ENCODE results near the gene TMEM255A.

TMEM255A gene

DNA sequence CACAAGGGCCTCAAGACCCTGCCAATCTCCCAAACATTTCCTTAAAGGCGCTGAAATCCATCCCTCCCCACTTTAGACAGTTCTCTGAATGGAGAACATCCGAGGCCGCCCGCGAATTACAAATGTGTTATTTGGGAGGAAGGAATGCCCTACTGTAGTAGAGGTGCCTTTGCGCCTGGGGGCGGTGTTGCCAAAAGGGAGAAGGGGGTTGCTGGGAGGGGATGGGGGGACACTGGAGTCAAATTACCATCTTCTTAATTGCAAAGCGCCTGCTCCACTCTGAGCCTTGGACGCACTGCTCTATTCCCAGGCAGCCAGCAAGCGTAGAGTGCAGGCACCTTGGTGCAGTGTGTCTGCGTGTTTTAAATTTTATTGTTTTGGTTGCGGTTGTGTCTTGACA, 2.7 kb downstream of the TMEM255A start:
- no peak overlapping the region for H3K4me3 ChIP-seq (replicated peaks in 1 of 2; ENCODE audit: low read depth in 2 of 2, low read length in 2 of 2)
- TF ChIP-seq, protein P1, sequence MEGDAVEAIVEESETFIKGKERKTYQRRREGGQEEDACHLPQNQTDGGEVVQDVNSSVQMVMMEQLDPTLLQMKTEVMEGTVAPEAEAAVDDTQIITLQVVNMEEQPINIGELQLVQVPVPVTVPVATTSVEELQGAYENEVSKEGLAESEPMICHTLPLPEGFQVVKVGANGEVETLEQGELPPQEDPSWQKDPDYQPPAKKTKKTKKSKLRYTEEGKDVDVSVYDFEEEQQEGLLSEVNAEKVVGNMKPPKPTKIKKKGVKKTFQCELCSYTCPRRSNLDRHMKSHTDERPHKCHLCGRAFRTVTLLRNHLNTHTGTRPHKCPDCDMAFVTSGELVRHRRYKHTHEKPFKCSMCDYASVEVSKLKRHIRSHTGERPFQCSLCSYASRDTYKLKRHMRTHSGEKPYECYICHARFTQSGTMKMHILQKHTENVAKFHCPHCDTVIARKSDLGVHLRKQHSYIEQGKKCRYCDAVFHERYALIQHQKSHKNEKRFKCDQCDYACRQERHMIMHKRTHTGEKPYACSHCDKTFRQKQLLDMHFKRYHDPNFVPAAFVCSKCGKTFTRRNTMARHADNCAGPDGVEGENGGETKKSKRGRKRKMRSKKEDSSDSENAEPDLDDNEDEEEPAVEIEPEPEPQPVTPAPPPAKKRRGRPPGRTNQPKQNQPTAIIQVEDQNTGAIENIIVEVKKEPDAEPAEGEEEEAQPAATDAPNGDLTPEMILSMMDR (IDR thresholded peaks at IDR 0.05; ENCODE audit: low read depth, low read length) = no peak

GRCh38 chrX:120306630-120307029, 4.6 kb downstream of the TMEM255A start:
- TF ChIP-seq, protein P1 (IDR thresholded peaks at IDR 0.05; ENCODE audit: low read depth, low read length) = no peak
- H3K4me3 ChIP-seq (replicated peaks in 1 of 2; ENCODE audit: low read depth in 2 of 2, low read length in 2 of 2) = no peak overlapping the region
- no peak for DNase-seq (ENCODE audit: low read depth in 2 of 2)

More for the DNA sequence above, 2.7 kb downstream of the TMEM255A start:
- no peak for DNase-seq (ENCODE audit: low read depth in 2 of 2)

DNA sequence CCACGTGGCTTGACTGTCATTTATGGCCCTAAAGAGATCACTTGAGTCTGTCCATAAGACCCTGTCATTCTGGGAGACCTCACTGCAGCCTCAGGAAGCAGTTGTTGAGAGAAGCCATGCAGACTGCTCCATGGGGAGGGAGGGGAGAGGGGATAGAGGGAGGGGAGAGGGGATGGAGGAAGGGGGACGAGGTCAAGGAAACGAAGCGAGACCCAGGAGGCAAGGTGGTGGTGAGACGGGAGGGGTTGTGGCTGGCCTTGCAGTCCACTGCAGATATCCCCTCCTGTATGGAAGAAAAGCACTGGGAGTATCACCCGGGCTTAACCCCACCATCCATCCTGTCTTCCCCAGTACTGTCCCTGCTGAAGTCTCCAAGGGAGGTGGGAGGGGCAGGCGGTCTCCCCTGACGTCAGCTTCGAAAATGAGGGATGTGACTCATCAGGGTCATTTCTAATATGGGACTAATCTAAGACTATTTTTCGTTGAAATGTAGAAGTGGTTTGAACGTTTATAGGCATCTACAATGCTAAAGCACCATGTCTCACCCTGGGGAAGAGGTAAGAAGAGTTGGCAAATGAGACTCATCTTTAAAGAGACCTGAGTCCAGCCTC, 5.6 kb downstream of the TMEM255A start:
- TF ChIP-seq, protein P1 (IDR thresholded peaks at IDR 0.05; ENCODE audit: low read depth, low read length) = no peak
- no peak for DNase-seq (ENCODE audit: low read depth in 2 of 2)
- no peak overlapping the region for H3K4me3 ChIP-seq (replicated peaks in 1 of 2; ENCODE audit: low read depth in 2 of 2, low read length in 2 of 2)

DNA sequence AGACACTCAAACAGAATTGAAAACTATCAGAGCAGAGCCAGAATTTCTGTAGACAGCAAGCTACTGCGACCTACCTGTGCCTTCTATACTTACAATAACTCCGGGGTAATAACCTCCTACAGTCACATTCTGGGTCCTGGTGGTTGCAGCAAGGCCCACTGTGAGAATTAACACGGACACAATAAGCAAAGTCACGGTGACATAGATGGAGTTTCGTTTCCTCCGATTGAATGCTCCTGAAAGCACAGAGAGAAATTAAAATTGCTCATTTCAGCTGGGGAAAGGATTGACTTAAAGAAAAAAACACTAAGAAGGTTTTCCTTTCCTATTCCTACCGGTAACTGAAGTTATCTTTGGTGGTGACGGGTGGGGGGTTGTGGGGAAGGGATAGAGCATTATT, 7.0 kb downstream of the TMEM255A start:
- TF ChIP-seq, protein P1 (IDR thresholded peaks at IDR 0.05; ENCODE audit: low read depth, low read length) = no peak
- no peak overlapping the region for H3K4me3 ChIP-seq (replicated peaks in 1 of 2; ENCODE audit: low read depth in 2 of 2, low read length in 2 of 2)
- no peak for DNase-seq (ENCODE audit: low read depth in 2 of 2)

DNA sequence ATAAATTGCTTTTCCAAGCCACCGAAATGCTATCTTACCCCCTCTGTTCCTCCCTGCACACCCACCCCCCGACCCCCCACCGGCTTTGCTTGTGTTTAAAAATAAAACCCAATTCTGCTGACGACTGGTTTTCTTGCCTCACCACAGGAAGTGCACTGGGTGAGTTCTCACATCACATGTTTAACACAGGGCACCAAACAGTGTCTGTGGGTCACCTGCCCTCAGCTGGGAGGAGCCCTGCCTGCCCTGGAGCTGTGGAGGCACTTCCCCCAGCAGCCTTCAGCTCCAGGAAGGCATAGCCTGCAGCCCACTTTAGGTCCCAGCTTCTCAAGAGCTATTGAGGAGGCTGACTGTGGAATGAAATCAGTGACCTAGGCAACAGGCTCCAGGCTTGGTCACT, 8.8 kb downstream of the TMEM255A start:
- H3K4me3 ChIP-seq (replicated peaks in 1 of 2; ENCODE audit: low read depth in 2 of 2, low read length in 2 of 2) = no peak overlapping the region
- DNase-seq (ENCODE audit: low read depth in 2 of 2) = no peak
- TF ChIP-seq, protein P1 (IDR thresholded peaks at IDR 0.05; ENCODE audit: low read depth, low read length) = no peak

DNA sequence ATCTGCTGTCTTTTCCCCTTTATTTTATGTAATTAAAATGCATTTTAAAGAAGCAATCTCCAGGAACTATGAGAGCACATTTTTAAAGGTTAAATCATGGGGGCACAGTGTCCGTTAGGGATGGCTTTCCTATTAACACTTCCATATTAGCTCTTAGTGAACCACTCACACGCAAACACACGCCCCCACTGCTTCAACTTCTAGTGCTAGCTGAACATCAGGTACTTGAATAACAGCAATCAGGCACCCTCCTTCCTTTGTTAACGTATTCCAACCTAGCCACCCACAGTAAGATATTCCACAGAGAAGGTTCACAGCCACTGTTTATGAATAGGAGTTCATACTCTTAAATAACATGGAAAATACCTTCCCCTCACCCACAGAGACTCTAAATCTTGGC, 9.3 kb downstream of the TMEM255A start:
- no peak for DNase-seq (ENCODE audit: low read depth in 2 of 2)
- no peak overlapping the region for H3K4me3 ChIP-seq (replicated peaks in 1 of 2; ENCODE audit: low read depth in 2 of 2, low read length in 2 of 2)
- TF ChIP-seq, protein P1 (IDR thresholded peaks at IDR 0.05; ENCODE audit: low read depth, low read length) = no peak

- H3K4me3 ChIP-seq (replicated peaks in 1 of 2; ENCODE audit: low read depth in 2 of 2, low read length in 2 of 2) = no peak overlapping the region
- TF ChIP-seq, protein P1 (IDR thresholded peaks at IDR 0.05; ENCODE audit: low read depth, low read length) = no peak
- no peak for DNase-seq (ENCODE audit: low read depth in 2 of 2)
Measured at GRCh38 chrX:120301497-120301896, 9.8 kb downstream of the TMEM255A start.

Measured in cardiac fibroblast (primary cell).